Measurements from ENCODE around the gene ARSJ.

ARSJ gene

DNA sequence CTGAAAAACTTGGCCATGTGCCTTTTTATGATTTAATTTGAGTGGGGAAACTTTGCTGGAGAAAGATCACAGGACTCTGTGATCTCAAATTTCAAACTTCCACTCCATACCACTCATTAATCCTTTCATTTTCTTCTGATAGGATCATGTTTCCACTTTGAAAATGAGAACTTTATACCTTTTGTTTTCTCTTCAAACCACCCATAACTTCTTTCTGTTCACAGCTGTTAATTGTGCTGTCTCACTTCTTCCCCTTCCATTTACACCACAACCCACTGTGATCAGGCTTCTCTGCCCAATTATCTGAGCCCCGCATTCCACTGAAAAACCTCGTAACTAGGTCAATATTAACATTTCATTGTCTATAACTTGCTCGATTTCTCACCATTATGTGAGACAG is 47.0 kb upstream of the ARSJ start:
- H3K4me2 ChIP-seq (ENCODE audit: low read length): no peak overlapping the region

DNA sequence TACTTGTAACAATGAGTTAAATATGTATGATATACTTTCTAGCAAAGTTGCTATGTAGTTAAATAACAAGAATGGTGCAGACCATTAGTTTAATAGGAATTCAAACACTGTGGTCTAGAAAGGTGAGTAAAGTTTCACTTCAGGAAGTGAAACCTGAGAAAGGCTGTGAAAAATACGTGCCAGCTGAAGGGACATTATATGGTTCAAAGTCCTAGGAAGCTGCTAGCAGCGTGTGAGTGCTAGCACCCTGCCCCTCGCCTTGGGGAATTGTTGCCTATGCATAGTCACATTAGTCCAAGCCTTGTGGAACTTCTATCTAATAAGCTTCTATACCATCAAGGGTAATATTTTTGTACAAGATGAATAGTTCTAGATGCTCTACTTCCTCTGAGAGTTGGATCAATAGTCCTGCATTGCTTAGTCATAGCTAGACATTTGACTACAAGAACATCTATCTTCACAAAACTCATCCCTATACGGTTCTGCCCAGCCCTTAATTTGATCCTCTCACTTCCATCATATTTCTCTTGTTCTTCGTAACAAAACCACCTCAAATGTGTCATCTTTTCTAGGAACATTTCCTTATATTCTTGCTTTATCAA is 45.8 kb upstream of the ARSJ start:
- Histone ChIP-seq H3K27me3 (ENCODE audit: insufficient read depth, low read length) (no peaks in the 10 kb centered on the region), H3K36me3 (ENCODE audit: insufficient read depth, low read length) (no peaks in the 10 kb centered on the region), H3K4me1 (ENCODE audit: insufficient read depth, low read length, severe bottlenecking) (no peaks in the 10 kb centered on the region), H4K20me1 (ENCODE audit: insufficient read depth, low read length) (no peaks in the 10 kb centered on the region), H3F3A (ENCODE audit: insufficient read depth, low read length) (no peaks in the 10 kb centered on the region), H3K9me3 (ENCODE audit: low read length) (no peaks in the 10 kb centered on the region), H3K27ac (ENCODE audit: low read depth, low read length, poor library complexity, severe bottlenecking) (no peak overlapping the region), H3K9me2 (ENCODE audit: low read depth, low read length) (no peaks in the 10 kb centered on the region), H3K9ac (ENCODE audit: low read length) (no peak overlapping the region), H3K79me2 (ENCODE audit: insufficient read depth, low read length) (no peaks in the 10 kb centered on the region), H3K4me2 (ENCODE audit: low read length) (no peak overlapping the region), H3K4me3 (ENCODE audit: low read depth, low read length, poor library complexity, severe bottlenecking) (no peak overlapping the region), H2AFZ (ENCODE audit: low read length) (no peak overlapping the region)
- TF ChIP-seq EZH2 (IDR thresholded peaks at IDR 0.05; ENCODE audit: borderline replicate concordance, low read length): no peak
- TF ChIP-seq, protein P1, sequence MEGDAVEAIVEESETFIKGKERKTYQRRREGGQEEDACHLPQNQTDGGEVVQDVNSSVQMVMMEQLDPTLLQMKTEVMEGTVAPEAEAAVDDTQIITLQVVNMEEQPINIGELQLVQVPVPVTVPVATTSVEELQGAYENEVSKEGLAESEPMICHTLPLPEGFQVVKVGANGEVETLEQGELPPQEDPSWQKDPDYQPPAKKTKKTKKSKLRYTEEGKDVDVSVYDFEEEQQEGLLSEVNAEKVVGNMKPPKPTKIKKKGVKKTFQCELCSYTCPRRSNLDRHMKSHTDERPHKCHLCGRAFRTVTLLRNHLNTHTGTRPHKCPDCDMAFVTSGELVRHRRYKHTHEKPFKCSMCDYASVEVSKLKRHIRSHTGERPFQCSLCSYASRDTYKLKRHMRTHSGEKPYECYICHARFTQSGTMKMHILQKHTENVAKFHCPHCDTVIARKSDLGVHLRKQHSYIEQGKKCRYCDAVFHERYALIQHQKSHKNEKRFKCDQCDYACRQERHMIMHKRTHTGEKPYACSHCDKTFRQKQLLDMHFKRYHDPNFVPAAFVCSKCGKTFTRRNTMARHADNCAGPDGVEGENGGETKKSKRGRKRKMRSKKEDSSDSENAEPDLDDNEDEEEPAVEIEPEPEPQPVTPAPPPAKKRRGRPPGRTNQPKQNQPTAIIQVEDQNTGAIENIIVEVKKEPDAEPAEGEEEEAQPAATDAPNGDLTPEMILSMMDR (IDR thresholded peaks at IDR 0.05; ENCODE audit: low read length): no peak

More for the DNA sequence above, 47.0 kb upstream of the ARSJ start:
- Histone ChIP-seq H3K4me3 (ENCODE audit: low read depth, low read length, poor library complexity, severe bottlenecking) (no peak overlapping the region), H3K27ac (ENCODE audit: low read depth, low read length, poor library complexity, severe bottlenecking) (no peak overlapping the region), H3K4me1 (ENCODE audit: insufficient read depth, low read length, severe bottlenecking) (no peaks in the 10 kb centered on the region), H3K9ac (ENCODE audit: low read length) (no peak overlapping the region), H4K20me1 (ENCODE audit: insufficient read depth, low read length) (no peaks in the 10 kb centered on the region), H3K9me2 (ENCODE audit: low read depth, low read length) (no peaks in the 10 kb centered on the region), H3F3A (ENCODE audit: insufficient read depth, low read length) (no peaks in the 10 kb centered on the region), H3K27me3 (ENCODE audit: insufficient read depth, low read length) (no peaks in the 10 kb centered on the region), H2AFZ (ENCODE audit: low read length) (no peak overlapping the region), H3K36me3 (ENCODE audit: insufficient read depth, low read length) (no peaks in the 10 kb centered on the region), H3K9me3 (ENCODE audit: low read length) (no peaks in the 10 kb centered on the region), H3K79me2 (ENCODE audit: insufficient read depth, low read length) (no peaks in the 10 kb centered on the region)
- TF ChIP-seq, protein P1 (IDR thresholded peaks at IDR 0.05; ENCODE audit: low read length): no peak
- TF ChIP-seq EZH2 (IDR thresholded peaks at IDR 0.05; ENCODE audit: borderline replicate concordance, low read length): no peak

DNA sequence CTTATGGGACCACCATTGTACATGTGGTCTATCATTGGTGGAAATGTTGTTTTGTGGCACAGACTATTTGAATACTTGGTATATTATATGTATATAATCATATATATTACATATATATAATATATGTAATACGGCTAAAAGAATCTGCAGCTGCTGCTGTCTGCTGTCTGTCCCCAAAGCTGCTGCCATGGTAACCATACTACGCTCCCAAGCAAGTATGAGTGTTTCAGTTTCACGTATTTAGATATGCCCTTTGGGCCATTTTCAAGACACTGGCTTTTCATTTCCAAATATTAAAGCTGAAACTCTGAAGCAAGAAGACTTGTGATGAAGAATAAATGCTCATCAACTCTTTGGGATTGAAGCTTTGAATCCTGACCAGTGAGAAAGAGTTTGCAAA is 42.0 kb upstream of the ARSJ start:
- Histone ChIP-seq H3K27me3 (ENCODE audit: insufficient read depth, low read length) (no peaks in the 10 kb centered on the region), H3K4me1 (ENCODE audit: insufficient read depth, low read length, severe bottlenecking) (no peaks in the 10 kb centered on the region), H3K9me3 (ENCODE audit: low read length) (no peaks in the 10 kb centered on the region), H4K20me1 (ENCODE audit: insufficient read depth, low read length) (no peaks in the 10 kb centered on the region), H2AFZ (ENCODE audit: low read length) (no peak overlapping the region), H3K4me3 (ENCODE audit: low read depth, low read length, poor library complexity, severe bottlenecking) (no peak overlapping the region), H3K79me2 (ENCODE audit: insufficient read depth, low read length) (no peaks in the 10 kb centered on the region), H3K36me3 (ENCODE audit: insufficient read depth, low read length) (no peaks in the 10 kb centered on the region), H3K9ac (ENCODE audit: low read length) (no peak overlapping the region), H3K27ac (ENCODE audit: low read depth, low read length, poor library complexity, severe bottlenecking) (no peak overlapping the region), H3K9me2 (ENCODE audit: low read depth, low read length) (no peaks in the 10 kb centered on the region), H3K4me2 (ENCODE audit: low read length) (no peak overlapping the region), H3F3A (ENCODE audit: insufficient read depth, low read length) (no peaks in the 10 kb centered on the region)
- TF ChIP-seq, protein P1 (IDR thresholded peaks at IDR 0.05; ENCODE audit: low read length): no peak
- TF ChIP-seq EZH2 (IDR thresholded peaks at IDR 0.05; ENCODE audit: borderline replicate concordance, low read length): no peak
